Body of pancreas (tissue), 4 donors: ENCODE measurements around the gene BZW2. TPM values are rescaled to one million over a fixed set of nuclear protein-coding genes. Genes with fewer than 3 reads are reported as not detected.

ENCODE experiments used
- ATAC-seq: fragments of 150-250 bp; one replicate; pipeline ENCODE4 v1.9.1; 2016
- DNase-seq, 4 donors: peaks; one replicate each; pipeline ENCODE4 v3.0.0-alpha.2; 2019
- H3K27ac ChIP-seq, 4 donors: fragments of 200-600 bp; sonication (generic); 1 replicate in 3 of 4; 2 replicates in 1 of 4; pipeline versions ENCODE4 v1.5.1 to v1.6.1; 2016 to 2019; ENCODE audit warnings: mild to moderate bottlenecking in 1 of 4, mixed read lengths in 1 of 4, moderate library complexity in 1 of 4
- H3K27me3 ChIP-seq, 2 donors: fragments of 200-600 bp; sonication (generic); one replicate each; pipeline ENCODE4 v1.6.0; 2016; ENCODE audit warnings: mild to moderate bottlenecking in 1 of 2
- H3K36me3 ChIP-seq, 2 donors: fragments of 200-600 bp; sonication (generic); replicated peaks in 1 of 2; 2 replicates each; pipeline ENCODE4 v1.5.1; 2016; ENCODE audit warnings: low read depth in 2 of 2; ENCODE audit not compliant: insufficient read depth in 1 of 2
- H3K4me1 ChIP-seq: fragments of 200-600 bp; sonication (generic); one replicate; pipeline ENCODE4 v1.6.0; 2016
- H3K4me3 ChIP-seq, 2 donors: fragments of 200-600 bp; sonication (generic); 1 replicate in 1 of 2; 2 replicates in 1 of 2; pipeline ENCODE4 v1.5.1; 2016 to 2019
- H3K9me3 ChIP-seq, 3 donors: fragments of 200-600 bp; sonication (generic); 1 replicate in 2 of 3; 2 replicates in 1 of 3; pipeline ENCODE4 v1.5.1; 2016
- CTCF ChIP-seq, 7 experiments: fragments of 450-650 bp in 4 of 7; fragments of 200-600 bp in 3 of 7; sonication (generic) in 3 of 7; IDR thresholded peaks; one replicate each; pipeline ENCODE4 v1.5.1; 2016 to 2019; ENCODE audit warnings: antibody characterized with exemption in 7 of 7
- POLR2A ChIP-seq, 3 donors: fragments of 450-650 bp; IDR thresholded peaks; one replicate each; pipeline ENCODE4 v1.6.1; 2016; ENCODE audit warnings: antibody characterized with exemption in 3 of 3, mild to moderate bottlenecking in 2 of 3
- WGBS, 2 donors: methylation state at CpG; one replicate each; pipeline ENCODE4 v1.1.5; 2017; 5-methylcytosine and 5-hydroxymethylcytosine counted together
- intact Hi-C: fragments of 100-400 bp; cut with DNase I; formaldehyde crosslinking; loops from one replicate; pipeline ENCODE4 v1.15.1; 2023
- total RNA-seq, 2 donors: library from RNA; depleted of rRNA; stranded (reverse); fragments of >200 nt; gene quantifications; one replicate each; pipeline ENCODE4 v1.1.0, GENCODE V29; 2016

The BZW2 gene
- total RNA-seq, 2 donors from 2014 or later, result 27.0 to 41.5 TPM

- DNase-seq, result no peak
- ATAC-seq, result no peak
- no peaks in the 10 kb centered on the region for H3K36me3 ChIP-seq
- H3K27ac ChIP-seq, result no peak overlapping the region
- no peak overlapping the region for H3K4me3 ChIP-seq
- H3K9me3 ChIP-seq, result no peaks in the 10 kb centered on the region
- H3K27me3 ChIP-seq, result no peaks in the 10 kb centered on the region
- intact Hi-C loops, result no loop called here
- WGBS, 2 donors, result 70 to 88% methylated on average over 3 of the region's 3 CpGs
- no peak for TF ChIP-seq POLR2A (IDR thresholded peaks at IDR 0.05)
- no peak for TF ChIP-seq CTCF (IDR thresholded peaks at IDR 0.05)
- H3K4me1 ChIP-seq, result no peaks in the 10 kb centered on the region
These were observed 85.0 kb downstream of the BZW2 start for GRCh38 chr7:16730937-16731336.

GRCh38 chr7:16732828-16733227 is 86.8 kb downstream of the BZW2 start:
- no peak overlapping the region for H3K27ac ChIP-seq
- H3K36me3 ChIP-seq, result no peaks in the 10 kb centered on the region
- WGBS, 2 donors, result 94 to 95% methylated on average over 4 of the region's 4 CpGs
- H3K27me3 ChIP-seq, result no peaks in the 10 kb centered on the region
- intact Hi-C loops, result no loop called here
- ATAC-seq (no peak), DNase-seq (no peak)
- no peaks in the 10 kb centered on the region for H3K9me3 ChIP-seq
- H3K4me1 ChIP-seq, result no peaks in the 10 kb centered on the region
- TF ChIP-seq CTCF (IDR thresholded peaks at IDR 0.05) (no peak), POLR2A (IDR thresholded peaks at IDR 0.05) (no peak)
- no peak overlapping the region for H3K4me3 ChIP-seq

GRCh38 chr7:16734148-16734726 is 88.3 kb downstream of the BZW2 start:
- ATAC-seq (no peak), DNase-seq (no peak)
- intact Hi-C loops, result no loop called here
- Histone ChIP-seq H3K4me3 (no peak overlapping the region), H3K9me3 (no peaks in the 10 kb centered on the region), H3K36me3 (no peaks in the 10 kb centered on the region), H3K27ac (no peak overlapping the region), H3K4me1 (no peaks in the 10 kb centered on the region), H3K27me3 (no peaks in the 10 kb centered on the region)
- TF ChIP-seq POLR2A (IDR thresholded peaks at IDR 0.05), result no peak
- TF ChIP-seq CTCF (IDR thresholded peaks at IDR 0.05), result no peak
- 90 to 94% methylated on average over 7 of the region's 7 CpGs for WGBS, 2 donors

- WGBS, 2 donors, result 86 to 91% methylated on average over 4 of the region's 4 CpGs
- Histone ChIP-seq H3K9me3 (no peaks in the 10 kb centered on the region), H3K27me3 (no peaks in the 10 kb centered on the region), H3K4me1 (peaks cover under 1% of the 10 kb centered on the region), H3K36me3 (no peaks in the 10 kb centered on the region), H3K27ac (no peak overlapping the region), H3K4me3 (no peak overlapping the region)
- TF ChIP-seq POLR2A (IDR thresholded peaks at IDR 0.05) (no peak), CTCF (IDR thresholded peaks at IDR 0.05) (no peak)
- DNase-seq (no peak), ATAC-seq (no peak)
- intact Hi-C loops, result no loop called here
These were observed 89.0 kb downstream of the BZW2 start for GRCh38 chr7:16735020-16735419.

GRCh38 chr7:16738011-16738688 is 92.2 kb downstream of the BZW2 start:
- ATAC-seq, result no peak
- peaks cover 14% of the 10 kb centered on the region for H3K4me1 ChIP-seq
- H3K27me3 ChIP-seq, result no peaks in the 10 kb centered on the region
- no peak overlapping the region for H3K4me3 ChIP-seq
- TF ChIP-seq POLR2A (IDR thresholded peaks at IDR 0.05) (no peak), CTCF (IDR thresholded peaks at IDR 0.05) (no peak)
- 89 to 95% methylated on average over 5 of the region's 5 CpGs for WGBS, 2 donors
- H3K36me3 ChIP-seq, result no peaks in the 10 kb centered on the region
- no peaks in the 10 kb centered on the region for H3K9me3 ChIP-seq
- intact Hi-C loops, result no loop called here
- DNase-seq, result no peak
- H3K27ac ChIP-seq, result no peak overlapping the region
